Measurements from ENCODE around the gene TIRAP. TPM values are rescaled to one million over a fixed set of nuclear protein-coding genes. Genes with fewer than 3 reads are reported as not detected.
"Not testable (repeated sequence)": the region's sequence is repeated elsewhere in the genome, so short reads cannot be mapped to it uniquely, and the experiment has no call there.

Gene TIRAP
- total and polyA plus RNA-seq, 8 donors: 3.7 to 86.2 (median 6.5) TPM

DNA sequence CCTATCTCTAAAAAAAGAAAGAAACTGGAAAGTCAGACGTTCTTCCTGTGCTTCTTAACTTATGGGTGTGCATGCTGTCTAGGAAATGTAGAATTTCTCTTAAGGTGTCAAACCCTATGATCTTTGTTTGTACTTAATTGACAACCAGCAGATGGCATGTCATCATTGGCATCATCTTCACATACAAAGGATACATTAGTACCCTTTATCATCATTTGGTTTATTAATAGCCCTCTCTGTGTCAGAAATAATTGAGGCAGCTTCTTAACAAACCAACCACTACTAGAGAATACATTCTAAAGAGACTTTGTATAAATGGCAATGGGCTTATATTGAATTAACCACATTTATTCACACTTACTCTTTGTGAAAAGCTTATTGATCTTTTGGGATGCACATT is 28.1 kb upstream of the TIRAP start:
- H3K4me1 ChIP-seq: peaks cover 0 to 9% (median 3%) of the 10 kb centered on the region in 4 donors
- H3K9me3 ChIP-seq: no peaks in the 10 kb centered on the region
- intact Hi-C loops (cut with DNase I; ENCODE audit: low total_unique reads): no loop called here
- TF ChIP-seq CTCF (IDR thresholded peaks at IDR 0.05) (no peak), EP300 (IDR thresholded peaks at IDR 0.05) (no peak), POLR2A (IDR thresholded peaks at IDR 0.05) (no peak), POLR2AphosphoS5 (IDR thresholded peaks at IDR 0.05) (no peak)
- H3K4me3 ChIP-seq: no peak overlapping the region
- H3K27me3 ChIP-seq: no peaks in the 10 kb centered on the region
- no peak overlapping the region for H3K27ac ChIP-seq
- H3K36me3 ChIP-seq: peaks cover 16 to 83% (median 67%) of the 10 kb centered on the region in 4 donors
- DNase-seq: no peak
- WGBS, 5 donors: 57 to 80% (median 72%) methylated on average over 1 of the region's 1 CpG

GRCh38 chr11:126255507-126255906 is 27.4 kb upstream of the TIRAP start:
- H3K27me3 ChIP-seq; H3K4me1 ChIP-seq; DNase-seq; intact Hi-C loops (cut with DNase I; ENCODE audit: low total_unique reads); H3K27ac ChIP-seq; H3K9me3 ChIP-seq; H3K4me3 ChIP-seq: not testable (repeated sequence)
- whole genome bisulfite sequencing, 5 donors: 92 to 95% (median 93%) methylated on average over 5 of the region's 5 CpGs
- H3K36me3 ChIP-seq: peaks cover 16 to 83% (median 68%) of the 10 kb centered on the region in 4 donors

GRCh38 chr11:126256216-126256615 is 26.7 kb upstream of the TIRAP start:
- H3K36me3 ChIP-seq: peaks cover 16 to 82% (median 71%) of the 10 kb centered on the region in 4 donors
- intact Hi-C loops (cut with DNase I; ENCODE audit: low total_unique reads): no loop called here

GRCh38 chr11:126257144-126257543 is 25.7 kb upstream of the TIRAP start:
- intact Hi-C loops (cut with DNase I; ENCODE audit: low total_unique reads): no loop called here
- Histone ChIP-seq H3K4me3 (no peak overlapping the region), H3K27me3 (no peaks in the 10 kb centered on the region), H3K27ac (no peak overlapping the region), H3K4me1 (peaks cover 0 to 9% (median 3%) of the 10 kb centered on the region in 4 donors), H3K9me3 (no peaks in the 10 kb centered on the region), H3K36me3 (peaks cover 20 to 83% (median 75%) of the 10 kb centered on the region in 4 donors)
- no peak for TF ChIP-seq EP300 (IDR thresholded peaks at IDR 0.05)
- TF ChIP-seq CTCF (IDR thresholded peaks at IDR 0.05): no peak
- no peak for TF ChIP-seq POLR2AphosphoS5 (IDR thresholded peaks at IDR 0.05)
- no peak for TF ChIP-seq POLR2A (IDR thresholded peaks at IDR 0.05)
- 89 to 97% (median 92%) methylated on average over 2 of the region's 2 CpGs for WGBS, 5 donors
- no peak for DNase-seq

More at GRCh38 chr11:126256216-126256615, 26.7 kb upstream of the TIRAP start:
- Histone ChIP-seq H3K4me1 (peaks cover 0 to 9% (median 3%) of the 10 kb centered on the region in 4 donors), H3K4me3 (no peak overlapping the region), H3K9me3 (no peaks in the 10 kb centered on the region), H3K27me3 (no peaks in the 10 kb centered on the region), H3K27ac (no peak overlapping the region)
- TF ChIP-seq EP300 (IDR thresholded peaks at IDR 0.05) (no peak), POLR2AphosphoS5 (IDR thresholded peaks at IDR 0.05) (no peak), POLR2A (IDR thresholded peaks at IDR 0.05) (no peak), CTCF (IDR thresholded peaks at IDR 0.05) (no peak)
- WGBS, 5 donors: 85 to 93% (median 91%) methylated on average over 4 of the region's 4 CpGs
- no peak for DNase-seq

GRCh38 chr11:126257764-126258163 is 25.1 kb upstream of the TIRAP start:
- Histone ChIP-seq H3K27ac (no peak overlapping the region), H3K4me3 (no peak overlapping the region), H3K27me3 (no peaks in the 10 kb centered on the region), H3K36me3 (peaks cover 26 to 84% (median 76%) of the 10 kb centered on the region in 4 donors), H3K9me3 (no peaks in the 10 kb centered on the region), H3K4me1 (peaks cover 0 to 6% (median 2%) of the 10 kb centered on the region in 4 donors)
- intact Hi-C loops (cut with DNase I; ENCODE audit: low total_unique reads): no loop called here
- 76 to 87% (median 83%) methylated on average over 2 of the region's 2 CpGs for WGBS, 5 donors
- no peak for DNase-seq
- TF ChIP-seq POLR2A (IDR thresholded peaks at IDR 0.05): no peak
- TF ChIP-seq CTCF (IDR thresholded peaks at IDR 0.05): no peak
- no peak for TF ChIP-seq EP300 (IDR thresholded peaks at IDR 0.05)
- TF ChIP-seq POLR2AphosphoS5 (IDR thresholded peaks at IDR 0.05): no peak
